ENCODE results near the gene CLIP1. TPM values are rescaled to one million over a fixed set of nuclear protein-coding genes. Genes with fewer than 3 reads are reported as not detected.

The CLIP1 gene
- total and polyA plus RNA-seq, 2 of the 13 experiments (the other 11 are each of a cell fraction or from before 2014, with no cell fraction given) = 28.9 to 43.7 TPM

GRCh38 chr12:122226366-122227125 is 195.9 kb downstream of the CLIP1 start (continued):
- TF ChIP-seq, protein P1, sequence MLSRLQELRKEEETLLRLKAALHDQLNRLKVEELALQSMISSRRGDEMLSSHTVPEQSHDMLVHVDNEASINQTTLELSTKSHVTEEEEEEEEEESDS (CRISPR knock-in tag; IDR thresholded peaks at IDR 0.05; ENCODE audit: borderline replicate concordance) = no peak
- TF ChIP-seq JARID2 (CRISPR knock-in tag; IDR thresholded peaks at IDR 0.05; ENCODE audit: insufficient replicate concordance) (no peak), PRDM15 (CRISPR knock-in tag; IDR thresholded peaks at IDR 0.05) (peak; percentile 66), GPN1 (CRISPR knock-in tag; IDR thresholded peaks at IDR 0.05; ENCODE audit: borderline replicate concordance) (peak; percentile 93; the same call in 1 of the 2 replicates), ZIK1 (CRISPR knock-in tag; IDR thresholded peaks at IDR 0.05; ENCODE audit: borderline replicate concordance, low read depth) (peak; percentile 81; the same call in 1 of the 2 replicates), ZBTB1 (CRISPR knock-in tag; IDR thresholded peaks at IDR 0.05; ENCODE audit: borderline replicate concordance) (peak; percentile 73; the same call in 1 of the 2 replicates), ZNF598 (CRISPR knock-in tag; IDR thresholded peaks at IDR 0.05; ENCODE audit: borderline replicate concordance) (no peak), JDP2 (CRISPR knock-in tag; IDR thresholded peaks at IDR 0.05; ENCODE audit: borderline replicate concordance) (peak; percentile 50; the same call in 1 of the 2 replicates), ZBTB39 (CRISPR knock-in tag; IDR thresholded peaks at IDR 0.05) (no peak; the same call in 1 of the 2 replicates), ZNF451 (CRISPR knock-in tag; IDR thresholded peaks at IDR 0.05) (peak; percentile 68; the same call in 1 of the 2 replicates), NKX3-1 (CRISPR knock-in tag; IDR thresholded peaks at IDR 0.05) (peak; percentile 97), ZNF766 (CRISPR knock-in tag; IDR thresholded peaks at IDR 0.05; ENCODE audit: borderline replicate concordance) (peak; percentile 89; the same call in 1 of the 2 replicates), ZNF746 (CRISPR knock-in tag; IDR thresholded peaks at IDR 0.05) (peak; percentile 62; the same call in 1 of the 2 replicates), BRD4 (CRISPR knock-in tag; IDR thresholded peaks at IDR 0.05) (0 out of 2 replicates have a peak, but pooled peaks have one; percentile 39), SIN3A (IDR thresholded peaks at IDR 0.05; ENCODE audit: borderline replicate concordance, low read depth, low read length) (peak; percentile 76; the same call in 1 of the 2 replicates), ZBTB49 (CRISPR knock-in tag; IDR thresholded peaks at IDR 0.05; ENCODE audit: borderline replicate concordance) (no peak)
- TF ChIP-seq, protein P2, sequence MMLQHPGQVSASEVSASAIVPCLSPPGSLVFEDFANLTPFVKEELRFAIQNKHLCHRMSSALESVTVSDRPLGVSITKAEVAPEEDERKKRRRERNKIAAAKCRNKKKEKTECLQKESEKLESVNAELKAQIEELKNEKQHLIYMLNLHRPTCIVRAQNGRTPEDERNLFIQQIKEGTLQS (CRISPR knock-in tag; IDR thresholded peaks at IDR 0.05) = peak; percentile 60
